Measurements from ENCODE around the gene KLHL29.

KLHL29 gene

GRCh38 chr2:23664066-23664788, 279.2 kb downstream of the KLHL29 start:
- no peak overlapping the region for H3K4me3 ChIP-seq (ENCODE audit: low read depth, low read length)
- TF ChIP-seq CTCF (IDR thresholded peaks at IDR 0.05; ENCODE audit: borderline replicate concordance, insufficient read depth, low read depth, low read length) = no peak

- H3K4me3 ChIP-seq (ENCODE audit: low read depth, low read length) = no peak overlapping the region
- TF ChIP-seq CTCF (IDR thresholded peaks at IDR 0.05; ENCODE audit: borderline replicate concordance, insufficient read depth, low read depth, low read length) = no peak
Observed at GRCh38 chr2:23666241-23666979, 281.4 kb downstream of the KLHL29 start.

- no peak for TF ChIP-seq CTCF (IDR thresholded peaks at IDR 0.05; ENCODE audit: borderline replicate concordance, insufficient read depth, low read depth, low read length)
- H3K4me3 ChIP-seq (ENCODE audit: low read depth, low read length) = no peak overlapping the region
Observed at GRCh38 chr2:23666980-23667357, 282.0 kb downstream of the KLHL29 start.

GRCh38 chr2:23668756-23669304, 283.9 kb downstream of the KLHL29 start:
- H3K4me3 ChIP-seq (ENCODE audit: low read depth, low read length) = no peak overlapping the region
- no peak for TF ChIP-seq CTCF (IDR thresholded peaks at IDR 0.05; ENCODE audit: borderline replicate concordance, insufficient read depth, low read depth, low read length)

- H3K4me3 ChIP-seq (ENCODE audit: low read depth, low read length) = no peak overlapping the region
- no peak for TF ChIP-seq CTCF (IDR thresholded peaks at IDR 0.05; ENCODE audit: borderline replicate concordance, insufficient read depth, low read depth, low read length)
Observed at GRCh38 chr2:23669413-23670244, 284.6 kb downstream of the KLHL29 start.

GRCh38 chr2:23670245-23670592, 285.2 kb downstream of the KLHL29 start:
- no peak for TF ChIP-seq CTCF (IDR thresholded peaks at IDR 0.05; ENCODE audit: borderline replicate concordance, insufficient read depth, low read depth, low read length)
- no peak overlapping the region for H3K4me3 ChIP-seq (ENCODE audit: low read depth, low read length)
